HepG2 (cell line): ENCODE results near the gene MYO19. TPM values are rescaled to one million over a fixed set of nuclear protein-coding genes. Genes with fewer than 3 reads are reported as not detected.
A peak's percentile ranks its signal among the peaks of the same experiment; 100 is the strongest.

Experiments used
- ARNT ChIP-seq: fragments of 450-650 bp; IDR thresholded peaks from 2 replicates; pipeline ENCODE4 v1.6.1; 2017
- CBFB ChIP-seq: sonication (generic); formaldehyde crosslinking; IDR thresholded peaks from 2 replicates; pipeline ENCODE4 v1.4.0; 2020; ENCODE audit warnings: missing genetic modification reagents
- CENPT ChIP-seq: sonication (generic); formaldehyde crosslinking; IDR thresholded peaks from 2 replicates; pipeline ENCODE4 v1.8.0; 2022; ENCODE audit warnings: low read depth, mild to moderate bottlenecking, moderate library complexity, missing genetic modification reagents
- DNMT1 ChIP-seq: sonication (generic); formaldehyde crosslinking; IDR thresholded peaks from 2 replicates; pipeline ENCODE4 v1.5.1; 2020; ENCODE audit warnings: mild to moderate bottlenecking, missing genetic modification reagents
- NKX3-1 ChIP-seq: sonication (generic); formaldehyde crosslinking; IDR thresholded peaks from 2 replicates; pipeline ENCODE4 v1.5.0; 2020; ENCODE audit warnings: missing genetic modification reagents
- PATZ1 ChIP-seq: sonication (generic); formaldehyde crosslinking; IDR thresholded peaks from 2 replicates; pipeline ENCODE4 v1.4.0; 2020; ENCODE audit warnings: missing genetic modification reagents
- PBX2 ChIP-seq: IDR thresholded peaks from 2 replicates; pipeline ENCODE4 v1.6.1; 2016; ENCODE audit warnings: control low read depth
- TCF7L2 ChIP-seq: IDR thresholded peaks from 2 replicates; pipeline ENCODE4 v1.6.1; 2011; ENCODE audit warnings: mild to moderate bottlenecking, low read depth, low read length, moderate library complexity
- U2AF2 ChIP-seq: fragments of 200-400 bp; formaldehyde crosslinking; IDR thresholded peaks from 2 replicates; pipeline ENCODE4 v1.6.1; 2017; ENCODE audit warnings: low read depth, mild to moderate bottlenecking, low read length
- ZBTB34 ChIP-seq: sonication (generic); formaldehyde crosslinking; IDR thresholded peaks from 2 replicates; pipeline ENCODE4 v1.8.0; 2022; ENCODE audit warnings: mild to moderate bottlenecking, missing genetic modification reagents
- ZC3H4 ChIP-seq: sonication (generic); formaldehyde crosslinking; IDR thresholded peaks from 2 replicates; pipeline ENCODE4 v1.4.0; 2020; ENCODE audit warnings: missing genetic modification reagents, borderline replicate concordance
- ZNF10 ChIP-seq: sonication (generic); formaldehyde crosslinking; IDR thresholded peaks from 2 replicates; pipeline ENCODE4 v1.4.0; 2020; ENCODE audit warnings: mild to moderate bottlenecking, low read depth, missing genetic modification reagents, borderline replicate concordance
- ZNF567 ChIP-seq: sonication (generic); formaldehyde crosslinking; IDR thresholded peaks from 2 replicates; pipeline ENCODE4 v1.8.1; 2023; ENCODE audit warnings: mild to moderate bottlenecking, missing genetic modification reagents, borderline replicate concordance
- ZNF788 ChIP-seq: sonication (generic); formaldehyde crosslinking; IDR thresholded peaks from 2 replicates; pipeline ENCODE4 v1.5.0; 2020; ENCODE audit warnings: mild to moderate bottlenecking, missing genetic modification reagents, borderline replicate concordance
- polyA plus RNA-seq, 8 experiments: library from polyadenylated mRNA; depleted of rRNA in 3 of 8; stranded (reverse) in 7 of 8; unstranded in 1 of 8; fragments of >200 nt; fragmentation: Illumina TruSeq in 4 of 8; extraction: Trizol in 4 of 8; gene quantifications; 2 replicates each; pipeline versions ENCODE4 v1.2.1 to v1.2.3, GENCODE V29; 2011 to 2016; ENCODE audit warnings: low read depth in 4 of 8, missing spikeins in 1 of 8, mixed read lengths in 1 of 8; ENCODE audit not compliant: insufficient read depth in 1 of 8
- total RNA-seq, 5 experiments: library from RNA; depleted of rRNA; stranded (reverse); fragments of >200 nt; fragmentation: Illumina TruSeq; extraction: Trizol; gene quantifications; 2 replicates each; pipeline ENCODE4 v1.2.3, GENCODE V29; 2016; ENCODE audit warnings: low read depth in 1 of 5
- TF ChIP-seq, protein P1 (sequence below): sonication (generic); formaldehyde crosslinking; IDR thresholded peaks from 2 replicates; pipeline ENCODE4 v1.5.0; 2020; ENCODE audit warnings: missing genetic modification reagents
- TF ChIP-seq, protein P2 (sequence below), 2 experiments: sonication (generic) in 1 of 2; formaldehyde crosslinking in 1 of 2; IDR thresholded peaks; 2 replicates each; pipeline versions ENCODE4 v1.6.1 to v1.9.0; 2014 to 2022; ENCODE audit warnings: antibody characterized with exemption in 1 of 2, borderline replicate concordance in 1 of 2, inconsistent platforms in 1 of 2, low read depth in 1 of 2, missing genetic modification reagents in 1 of 2

MYO19 gene
- total and polyA plus RNA-seq, 2 of the 13 experiments (the other 11 are each of a cell fraction or from before 2014, with no cell fraction given): 75.7 to 82.3 TPM

GRCh38 chr17:36486204-36487194, 48.2 kb downstream of the MYO19 start, which contains the start of gene ZNHIT3 (continued):
- TF ChIP-seq ZBTB34 (CRISPR knock-in tag): no peak
- 0 out of 2 replicates have a peak, but pooled peaks have one; percentile 32 for TF ChIP-seq CENPT (CRISPR knock-in tag)
- TF ChIP-seq ZNF10: no peak
- no peak for TF ChIP-seq ZC3H4
- TF ChIP-seq PATZ1 (CRISPR knock-in tag): 0 out of 2 replicates have a peak, but pooled peaks have one; percentile 12
- TF ChIP-seq, protein P1, sequence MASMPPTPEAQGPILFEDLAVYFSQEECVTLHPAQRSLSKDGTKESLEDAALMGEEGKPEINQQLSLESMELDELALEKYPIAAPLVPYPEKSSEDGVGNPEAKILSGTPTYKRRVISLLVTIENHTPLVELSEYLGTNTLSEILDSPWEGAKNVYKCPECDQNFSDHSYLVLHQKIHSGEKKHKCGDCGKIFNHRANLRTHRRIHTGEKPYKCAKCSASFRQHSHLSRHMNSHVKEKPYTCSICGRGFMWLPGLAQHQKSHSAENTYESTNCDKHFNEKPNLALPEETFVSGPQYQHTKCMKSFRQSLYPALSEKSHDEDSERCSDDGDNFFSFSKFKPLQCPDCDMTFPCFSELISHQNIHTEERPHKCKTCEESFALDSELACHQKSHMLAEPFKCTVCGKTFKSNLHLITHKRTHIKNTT (CRISPR knock-in tag): no peak
- no peak for TF ChIP-seq DNMT1
- TF ChIP-seq U2AF2: no peak
- TF ChIP-seq ZNF567 (CRISPR knock-in tag): no peak
- peak; percentile 36; the same call in 1 of the 2 replicates for TF ChIP-seq ZNF788 (CRISPR knock-in tag)
- TF ChIP-seq TCF7L2: no peak
- TF ChIP-seq NKX3-1: no peak
- peak; percentile 58; the same call in 1 of the 2 replicates for TF ChIP-seq CBFB (CRISPR knock-in tag)
- TF ChIP-seq ARNT: no peak
- TF ChIP-seq, protein P2, sequence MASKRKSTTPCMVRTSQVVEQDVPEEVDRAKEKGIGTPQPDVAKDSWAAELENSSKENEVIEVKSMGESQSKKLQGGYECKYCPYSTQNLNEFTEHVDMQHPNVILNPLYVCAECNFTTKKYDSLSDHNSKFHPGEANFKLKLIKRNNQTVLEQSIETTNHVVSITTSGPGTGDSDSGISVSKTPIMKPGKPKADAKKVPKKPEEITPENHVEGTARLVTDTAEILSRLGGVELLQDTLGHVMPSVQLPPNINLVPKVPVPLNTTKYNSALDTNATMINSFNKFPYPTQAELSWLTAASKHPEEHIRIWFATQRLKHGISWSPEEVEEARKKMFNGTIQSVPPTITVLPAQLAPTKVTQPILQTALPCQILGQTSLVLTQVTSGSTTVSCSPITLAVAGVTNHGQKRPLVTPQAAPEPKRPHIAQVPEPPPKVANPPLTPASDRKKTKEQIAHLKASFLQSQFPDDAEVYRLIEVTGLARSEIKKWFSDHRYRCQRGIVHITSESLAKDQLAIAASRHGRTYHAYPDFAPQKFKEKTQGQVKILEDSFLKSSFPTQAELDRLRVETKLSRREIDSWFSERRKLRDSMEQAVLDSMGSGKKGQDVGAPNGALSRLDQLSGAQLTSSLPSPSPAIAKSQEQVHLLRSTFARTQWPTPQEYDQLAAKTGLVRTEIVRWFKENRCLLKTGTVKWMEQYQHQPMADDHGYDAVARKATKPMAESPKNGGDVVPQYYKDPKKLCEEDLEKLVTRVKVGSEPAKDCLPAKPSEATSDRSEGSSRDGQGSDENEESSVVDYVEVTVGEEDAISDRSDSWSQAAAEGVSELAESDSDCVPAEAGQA (IDR thresholded peaks at IDR 0.05; ENCODE audit: low read depth): no peak; the same call in 1 of the 2 replicates
- TF ChIP-seq, protein P2 (CRISPR knock-in tag; IDR thresholded peaks at IDR 0.05; ENCODE audit: borderline replicate concordance): no peak
- TF ChIP-seq PBX2: no peak
